GM19193 (cell line): ENCODE data around the gene MYB.

ENCODE experiments used
- POLR2A ChIP-seq: IDR thresholded peaks from 4 replicates; pipeline ENCODE4 v1.6.1; 2011; ENCODE audit not compliant: insufficient read depth, insufficient read length; ENCODE audit errors: extremely low read depth

The MYB gene

DNA sequence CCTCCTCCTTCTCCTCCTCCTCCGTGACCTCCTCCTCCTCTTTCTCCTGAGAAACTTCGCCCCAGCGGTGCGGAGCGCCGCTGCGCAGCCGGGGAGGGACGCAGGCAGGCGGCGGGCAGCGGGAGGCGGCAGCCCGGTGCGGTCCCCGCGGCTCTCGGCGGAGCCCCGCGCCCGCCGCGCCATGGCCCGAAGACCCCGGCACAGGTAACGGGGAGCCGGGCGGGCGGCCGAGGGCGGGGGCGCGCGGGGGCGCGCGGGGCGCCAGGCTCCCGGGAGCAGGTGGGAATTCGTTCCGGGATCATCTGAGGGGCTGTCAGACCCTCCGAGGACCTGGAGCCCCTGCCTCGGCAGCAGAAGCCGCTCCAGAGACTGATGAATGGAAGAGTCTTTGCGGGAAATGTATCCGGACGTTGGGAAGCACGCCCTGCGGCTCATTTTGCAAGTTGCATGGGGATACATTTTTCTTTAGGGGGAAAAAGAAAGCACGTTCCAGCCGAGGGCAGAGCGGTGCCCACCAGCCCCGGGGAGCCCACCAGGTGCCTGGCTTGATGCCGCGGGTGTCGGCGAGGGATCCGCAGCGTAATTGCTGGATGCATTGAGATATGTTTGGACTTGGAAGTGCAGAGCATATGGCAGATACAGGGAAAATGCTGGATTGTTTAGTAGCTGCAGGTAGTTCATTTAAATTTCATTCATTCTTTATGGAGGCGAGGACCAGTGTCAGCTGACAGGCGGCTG is 394 bp downstream of the MYB start:
- TF ChIP-seq POLR2A: no peak

DNA sequence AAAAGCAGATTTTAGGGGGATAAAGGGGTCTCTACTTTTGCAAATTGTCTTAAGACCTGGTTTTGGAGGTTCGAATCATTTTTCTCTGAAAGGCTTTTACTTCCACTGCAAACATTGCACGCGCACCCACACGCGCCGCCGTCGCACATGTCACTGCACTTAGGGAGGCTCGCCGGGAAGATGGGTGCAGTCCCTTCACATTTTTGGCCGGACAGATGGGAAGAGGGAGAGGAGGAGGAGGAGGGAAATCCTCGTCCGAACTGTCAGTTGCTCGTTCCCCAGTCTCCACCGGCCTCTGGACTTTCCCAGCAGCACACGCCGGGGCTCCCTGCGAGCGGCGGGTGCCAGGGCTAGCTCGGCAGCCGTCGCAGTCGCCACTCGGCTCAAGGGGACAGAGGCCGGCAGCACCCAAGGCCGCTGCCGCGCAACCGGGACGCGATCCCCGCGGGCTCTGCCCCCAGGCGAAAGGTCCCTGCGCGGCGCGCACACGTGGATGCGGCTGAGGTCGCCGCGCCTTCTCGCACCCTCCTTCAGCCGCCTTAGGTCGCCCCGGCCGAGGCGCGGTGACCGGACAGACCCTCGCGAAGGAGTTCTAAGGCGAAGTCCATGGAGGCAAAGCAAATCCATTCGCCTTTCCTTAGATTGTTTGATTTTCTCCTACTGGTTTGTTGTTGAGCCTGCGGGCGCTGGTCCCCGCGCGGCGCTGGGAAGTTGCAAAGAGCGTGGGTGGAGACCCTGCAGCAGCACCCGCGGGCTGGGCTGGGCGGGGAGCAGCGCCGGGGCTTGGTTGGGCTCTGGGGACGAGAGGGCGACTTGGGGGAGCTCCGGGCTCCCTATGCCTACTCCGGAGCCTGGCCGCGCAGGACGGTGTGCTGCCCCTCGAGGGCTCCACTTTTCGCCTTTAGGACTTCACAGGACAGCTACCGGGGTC is 1.2 kb downstream of the MYB start:
- TF ChIP-seq POLR2A: peak; percentile 21

DNA sequence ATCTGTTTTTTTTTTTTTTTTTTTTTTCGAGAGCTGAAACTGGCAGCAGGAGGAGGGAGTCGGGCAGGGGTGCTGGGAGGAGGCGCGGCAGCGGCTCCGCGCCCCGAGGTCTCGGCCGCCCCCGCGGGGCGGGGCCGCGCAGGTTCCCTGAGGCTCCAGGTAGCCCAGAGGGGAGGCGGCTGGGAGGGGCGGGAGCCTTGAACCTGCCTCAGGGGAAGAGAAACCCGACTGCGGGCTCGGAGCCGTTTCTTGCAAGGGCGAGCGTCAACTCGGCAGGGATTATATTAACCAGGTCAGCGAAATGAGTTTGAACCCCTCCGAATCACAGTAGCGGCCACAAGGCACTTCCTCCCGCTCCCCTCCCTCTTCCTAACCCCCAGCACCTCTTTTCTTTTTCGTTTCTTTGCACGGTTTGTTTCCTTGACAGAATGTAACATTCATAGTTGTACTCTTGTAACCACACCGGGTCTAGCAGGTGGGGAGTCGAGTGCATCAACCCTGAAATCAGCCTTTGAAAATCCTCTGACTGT is 2.0 kb downstream of the MYB start:
- no peak for TF ChIP-seq POLR2A

DNA sequence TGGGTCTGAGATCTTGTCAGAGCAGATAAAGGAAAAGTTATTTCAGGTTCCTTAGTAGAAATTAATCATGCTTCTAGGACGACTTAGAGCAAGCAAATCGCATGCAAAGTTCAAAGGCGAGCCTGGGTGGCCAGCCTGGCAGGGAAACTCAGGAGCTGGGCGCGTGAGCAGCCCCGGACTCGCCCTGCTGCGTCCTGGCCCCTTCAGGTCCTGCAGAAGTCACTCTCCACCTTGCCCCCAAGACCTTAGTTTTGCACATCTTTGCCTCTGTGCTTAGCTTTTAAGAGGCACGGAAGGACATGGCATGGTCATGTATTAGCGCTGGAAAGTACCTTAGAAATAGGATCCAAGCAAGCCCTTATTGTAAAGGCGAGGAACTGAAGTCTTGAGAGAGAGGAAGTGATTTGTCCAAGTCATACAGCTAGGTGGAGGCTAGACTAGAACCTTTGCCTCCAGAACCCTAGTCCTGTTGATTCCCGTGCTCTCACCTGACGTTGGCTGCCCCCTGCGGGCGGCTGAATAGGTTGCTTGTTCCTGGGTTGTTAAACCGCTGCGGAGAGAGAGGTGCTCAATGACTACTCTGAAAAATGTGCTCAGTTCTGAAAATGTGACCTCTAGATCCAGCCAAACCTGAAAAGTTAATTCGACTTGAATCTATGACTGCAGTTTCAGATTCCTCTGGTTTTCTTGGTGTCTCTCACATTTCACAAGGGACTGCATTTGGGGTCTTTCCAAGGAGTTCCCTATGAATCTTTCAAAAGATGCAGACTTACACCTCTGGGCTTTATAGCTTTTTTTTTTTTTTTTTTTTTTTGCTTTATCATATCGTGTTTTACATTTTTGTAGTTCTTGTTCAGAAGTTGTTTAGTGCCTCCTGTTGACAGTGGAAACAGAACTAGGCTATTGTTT is 2.7 kb downstream of the MYB start:
- TF ChIP-seq POLR2A: no peak

DNA sequence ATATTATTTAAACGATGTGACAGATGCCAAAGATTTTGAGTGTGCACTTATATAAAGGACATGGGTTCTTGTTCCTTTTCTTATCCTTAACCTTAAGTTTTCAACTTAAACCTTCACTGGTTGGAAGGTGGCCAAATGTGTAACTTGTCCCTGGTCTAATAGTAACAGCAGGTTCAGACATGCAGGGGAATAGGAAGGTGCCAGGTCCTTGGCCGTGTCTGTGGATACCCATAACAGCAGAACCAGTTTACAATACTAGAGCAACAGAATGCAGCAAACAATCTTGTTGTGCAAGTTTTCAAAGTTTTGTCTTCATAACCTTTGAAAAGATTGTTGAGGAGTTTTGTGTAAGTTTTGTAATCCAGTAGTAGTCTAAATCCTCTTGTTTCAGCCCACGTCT is 4.4 kb downstream of the MYB start:
- no peak for TF ChIP-seq POLR2A

DNA sequence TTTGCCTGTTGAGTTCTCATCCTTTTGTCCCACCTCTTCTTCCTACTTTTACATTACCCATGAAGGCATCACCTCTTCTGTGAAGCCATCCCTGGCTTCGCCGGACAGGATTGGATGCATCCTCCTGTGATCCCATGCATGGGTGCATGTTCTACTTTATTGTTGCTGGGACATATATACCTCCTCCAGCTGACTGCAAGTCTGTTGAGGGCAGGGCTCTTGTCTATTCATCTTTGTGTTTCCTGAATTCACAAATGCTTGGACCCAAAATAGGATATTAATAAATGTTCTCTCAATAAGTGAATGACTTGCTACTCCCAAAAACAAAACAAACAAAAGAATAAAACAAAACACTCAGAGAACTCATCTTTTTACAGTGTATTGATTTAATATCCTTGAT is 5.1 kb downstream of the MYB start:
- TF ChIP-seq POLR2A: no peak

DNA sequence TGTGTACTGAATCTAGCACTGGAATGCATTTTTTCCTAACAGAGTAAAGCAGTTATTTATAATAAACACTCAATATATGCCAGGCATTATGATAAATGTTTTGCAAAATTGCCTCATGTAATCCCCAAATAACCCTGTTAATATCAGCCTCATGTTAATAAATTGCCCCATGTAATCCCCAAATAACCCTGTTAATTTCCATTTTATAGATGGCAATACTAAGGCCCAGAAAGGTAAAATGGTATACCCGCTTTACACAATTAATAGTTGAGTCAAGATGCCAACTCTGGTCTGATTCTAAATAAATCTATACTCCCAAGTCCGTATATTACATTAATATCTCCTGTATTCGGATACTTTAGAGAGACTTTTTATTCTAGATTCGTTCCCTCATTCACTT is 6.3 kb downstream of the MYB start:
- no peak for TF ChIP-seq POLR2A

DNA sequence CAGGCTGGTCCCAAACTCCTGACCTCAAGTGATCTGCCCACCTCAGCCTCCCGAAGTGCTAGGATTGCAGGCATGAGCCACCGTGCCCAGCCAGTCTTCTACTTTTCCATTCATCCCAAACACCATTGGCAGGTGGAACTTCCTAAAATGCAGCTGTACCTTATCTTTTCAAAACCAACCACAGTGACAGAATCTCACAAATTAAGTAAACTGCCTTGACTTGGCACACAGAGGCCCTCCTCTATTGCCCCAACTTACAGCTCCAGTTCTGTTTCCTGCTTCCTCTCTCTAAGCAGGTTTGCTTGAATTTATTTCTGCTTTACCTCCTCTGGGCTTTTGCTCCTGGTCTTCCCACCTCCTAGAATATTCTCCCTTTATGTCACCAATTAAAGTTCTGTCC is 7.6 kb downstream of the MYB start:
- TF ChIP-seq POLR2A: no peak

DNA sequence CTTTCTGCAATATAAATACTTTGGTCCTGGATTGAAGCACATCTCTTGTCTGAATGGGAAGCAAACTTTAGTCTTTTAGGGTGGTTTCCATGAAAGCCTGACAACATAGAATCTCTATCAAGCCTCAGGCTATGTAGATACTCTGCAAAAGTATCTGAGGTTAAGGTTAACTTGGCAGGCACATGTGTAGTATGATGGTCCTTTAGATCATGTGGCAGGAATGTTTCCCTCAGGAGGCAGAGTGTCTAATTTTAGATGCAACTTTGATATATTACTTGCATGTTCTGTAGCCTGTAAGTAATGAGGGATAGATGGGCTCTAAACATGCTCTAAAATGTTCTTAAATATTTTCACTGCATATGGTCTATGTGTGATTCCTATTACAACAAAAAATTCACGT is 8.2 kb downstream of the MYB start:
- no peak for TF ChIP-seq POLR2A

DNA sequence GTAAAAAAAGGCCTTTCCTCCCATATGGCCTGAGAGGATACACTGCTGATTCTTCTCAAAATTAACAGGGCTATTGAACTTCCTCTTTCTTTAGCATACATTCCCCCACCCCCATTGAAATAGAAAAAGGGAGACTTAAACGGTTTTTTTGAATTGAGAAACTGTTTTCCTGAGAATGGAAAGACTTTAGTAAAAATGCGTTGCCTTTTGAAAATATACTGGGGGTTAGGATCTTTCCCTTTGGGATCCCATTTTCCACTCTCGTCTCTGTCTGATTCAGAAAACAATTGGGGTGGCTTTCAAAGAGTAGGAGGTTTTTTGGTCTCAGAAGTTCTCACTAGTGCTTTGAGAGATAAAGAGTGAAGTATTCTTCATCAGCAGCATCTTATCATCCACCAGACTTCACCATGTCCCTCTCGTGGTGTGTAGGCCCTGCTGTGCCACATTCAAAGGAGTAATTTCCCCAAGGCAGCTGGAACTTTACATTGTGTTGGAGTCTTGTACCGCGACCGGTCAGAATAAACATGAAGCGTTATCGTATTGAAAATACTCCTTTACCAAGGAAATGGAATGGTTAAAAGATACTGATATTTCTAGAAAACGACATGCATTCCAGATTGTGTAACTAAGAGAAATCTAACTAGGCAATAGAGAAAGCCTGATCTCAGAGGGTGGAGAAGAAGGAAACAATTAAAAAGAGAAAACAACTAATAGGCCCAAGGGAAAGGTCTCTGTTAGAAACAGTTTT is 10.6 kb downstream of the MYB start:
- no peak for TF ChIP-seq POLR2A

DNA sequence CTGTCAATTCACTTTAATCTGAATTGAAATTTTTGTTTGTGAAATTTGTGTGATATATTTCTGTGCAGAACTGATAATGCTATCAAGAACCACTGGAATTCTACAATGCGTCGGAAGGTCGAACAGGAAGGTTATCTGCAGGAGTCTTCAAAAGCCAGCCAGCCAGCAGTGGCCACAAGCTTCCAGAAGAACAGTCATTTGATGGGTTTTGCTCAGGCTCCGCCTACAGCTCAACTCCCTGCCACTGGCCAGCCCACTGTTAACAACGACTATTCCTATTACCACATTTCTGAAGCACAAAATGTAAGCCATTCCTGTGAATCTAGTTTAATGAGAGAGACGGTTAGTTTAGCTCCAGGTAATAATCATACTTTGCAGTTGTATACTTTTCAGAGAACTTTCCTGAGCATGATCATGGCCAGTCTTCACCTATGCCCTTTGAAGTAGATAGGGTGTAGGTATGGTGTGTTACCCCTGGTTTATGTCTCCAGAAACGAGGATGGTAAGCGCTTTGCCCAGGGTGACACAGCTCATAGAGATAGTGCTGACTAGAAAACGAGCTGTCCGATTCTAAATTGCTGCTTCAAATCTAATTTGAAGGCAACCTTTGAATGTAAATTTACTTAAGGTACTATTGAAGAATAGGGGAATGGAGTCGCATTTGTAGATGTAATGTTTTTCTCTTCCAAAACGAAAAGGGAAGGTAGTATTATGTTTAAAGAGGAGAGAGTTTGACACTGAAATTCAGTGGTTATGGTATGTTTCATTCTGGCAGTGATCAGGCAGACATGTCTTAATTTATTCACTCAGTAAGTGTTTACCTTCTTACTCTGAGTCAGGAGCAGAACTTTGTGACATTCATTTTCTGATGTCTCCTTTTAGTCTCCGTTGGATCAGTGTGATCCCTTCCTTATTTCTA is 11.4 kb downstream of the MYB start:
- TF ChIP-seq POLR2A: no peak

DNA sequence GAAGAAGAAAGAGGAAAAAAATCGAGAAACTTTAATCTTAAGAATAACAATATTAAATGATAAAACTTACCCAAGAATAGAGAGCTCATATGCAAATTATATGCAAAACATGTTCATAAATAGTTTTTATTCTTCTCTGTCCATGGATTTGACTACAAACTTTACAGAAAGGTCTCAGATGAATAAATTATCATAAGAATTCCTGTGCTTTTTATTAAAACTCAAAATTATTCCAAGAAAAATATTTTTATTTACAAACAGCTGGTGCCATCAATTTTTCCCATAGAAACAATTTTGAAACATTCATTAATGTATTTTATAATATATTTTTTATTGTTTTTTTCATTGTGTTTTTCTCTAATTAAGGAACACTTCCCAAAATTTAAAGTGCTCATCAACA is 12.1 kb downstream of the MYB start:
- TF ChIP-seq POLR2A: no peak

DNA sequence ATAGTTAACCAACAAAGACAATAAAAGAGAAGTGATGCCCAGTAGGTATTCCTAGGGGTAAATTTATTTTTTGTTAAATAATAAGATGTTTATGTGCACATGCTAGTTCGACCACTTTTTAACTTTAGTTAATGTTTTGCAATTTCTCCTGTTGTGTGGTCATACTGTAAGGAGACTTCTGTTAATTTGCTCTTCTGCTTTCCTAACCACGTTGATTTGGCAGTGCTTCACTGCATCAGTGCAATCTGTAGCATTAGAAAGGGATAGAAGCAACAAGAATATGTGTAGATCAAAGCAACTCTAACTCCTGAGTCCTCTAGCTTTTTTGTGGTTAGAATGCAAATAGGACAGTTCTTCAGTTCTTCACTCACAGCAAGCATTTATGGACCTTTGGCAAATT is 13.9 kb downstream of the MYB start:
- TF ChIP-seq POLR2A: no peak
